Mesothelial cell of epicardium (in vitro differentiated cells): ENCODE results near the gene CMTM4. TPM values are rescaled to one million over a fixed set of nuclear protein-coding genes. Genes with fewer than 3 reads are reported as not detected.

Source experiments
- DNase-seq, 2 experiments: peaks; one replicate each; pipeline ENCODE4 v3.0.0; 2021; ENCODE audit warnings: low spot score in 2 of 2; ENCODE audit not compliant: unreplicated experiment in 2 of 2
- H3K27ac Mint-ChIP-seq: 2 replicates; pipeline ENCODE4 v1.8.0; 2021; ENCODE audit warnings: mixed read lengths
- H3K27me3 Mint-ChIP-seq: 2 replicates; pipeline ENCODE4 v1.8.0; 2021; ENCODE audit warnings: low read depth, mixed read lengths
- H3K36me3 Mint-ChIP-seq: 2 replicates; pipeline ENCODE4 v1.8.0; 2021; ENCODE audit warnings: mixed read lengths
- H3K4me1 Mint-ChIP-seq: 2 replicates; pipeline ENCODE4 v1.8.0; 2021; ENCODE audit warnings: mixed read lengths
- H3K4me3 Mint-ChIP-seq: 2 replicates; pipeline ENCODE4 v1.8.0; 2021; ENCODE audit warnings: mild to moderate bottlenecking, moderate library complexity, mixed read lengths
- H3K9me3 Mint-ChIP-seq: 2 replicates; pipeline ENCODE4 v1.8.0; 2021; ENCODE audit warnings: mixed read lengths
- total RNA-seq: library from RNA; stranded (reverse); gene quantifications from 3 replicates; pipeline ENCODE4 v1.2.1, GENCODE V29; 2021
- TF ChIP-seq, protein P1 (sequence below): fragments of 200-600 bp; sonication (generic); IDR thresholded peaks from one replicate; pipeline ENCODE4 v1.5.0; 2021; ENCODE audit warnings: antibody characterized with exemption; ENCODE audit not compliant: unreplicated experiment

Gene CMTM4
- total RNA-seq, 1 donor from 2014 or later = 63.4 TPM

DNA sequence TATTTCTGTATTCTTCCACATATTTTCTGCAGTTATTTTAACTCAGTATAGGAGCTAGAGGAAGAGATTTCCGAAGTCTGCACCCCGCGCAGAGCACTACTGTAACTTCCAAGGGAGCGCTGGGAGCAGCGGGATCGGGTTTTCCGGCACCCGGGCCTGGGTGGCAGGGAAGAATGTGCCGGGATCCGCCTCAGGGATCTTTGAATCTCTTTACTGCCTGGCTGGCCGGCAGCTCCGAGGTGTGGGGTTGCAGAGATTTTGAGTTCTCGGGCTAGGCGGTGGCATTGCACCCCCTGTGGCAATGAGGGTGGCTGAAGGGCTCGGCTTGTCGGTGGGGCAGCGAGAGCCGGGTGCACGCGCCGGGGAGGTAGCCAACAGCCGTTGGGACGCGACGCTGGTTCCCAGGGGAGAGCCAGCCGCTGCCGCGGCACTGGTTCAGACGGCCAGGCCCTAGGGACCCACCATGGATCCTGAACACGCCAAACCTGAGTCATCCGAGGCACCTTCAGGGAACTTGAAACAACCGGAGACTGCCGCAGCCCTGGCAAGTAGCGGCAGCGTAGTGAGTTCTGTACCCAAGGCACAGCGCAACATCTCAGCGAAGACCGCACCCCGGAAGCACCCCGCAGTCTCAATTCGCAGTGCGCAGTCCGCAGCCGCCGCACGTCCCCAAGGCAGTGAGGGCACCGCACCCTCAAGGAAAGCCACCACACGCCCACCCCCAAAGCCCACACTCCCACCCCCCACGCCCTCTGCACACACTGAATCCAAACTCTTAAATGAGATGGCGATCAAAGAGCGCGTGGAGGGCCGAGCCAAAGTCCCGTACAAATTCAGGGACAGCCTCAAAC lies 130.3 kb downstream of the CMTM4 start, which contains the start of gene CMTM1:
CMTM1 (plus strand) TSS at position 389 of the 851 bp plus-strand sequence; CDS start at position 464, 75 bp downstream.
- TF ChIP-seq, protein P1, sequence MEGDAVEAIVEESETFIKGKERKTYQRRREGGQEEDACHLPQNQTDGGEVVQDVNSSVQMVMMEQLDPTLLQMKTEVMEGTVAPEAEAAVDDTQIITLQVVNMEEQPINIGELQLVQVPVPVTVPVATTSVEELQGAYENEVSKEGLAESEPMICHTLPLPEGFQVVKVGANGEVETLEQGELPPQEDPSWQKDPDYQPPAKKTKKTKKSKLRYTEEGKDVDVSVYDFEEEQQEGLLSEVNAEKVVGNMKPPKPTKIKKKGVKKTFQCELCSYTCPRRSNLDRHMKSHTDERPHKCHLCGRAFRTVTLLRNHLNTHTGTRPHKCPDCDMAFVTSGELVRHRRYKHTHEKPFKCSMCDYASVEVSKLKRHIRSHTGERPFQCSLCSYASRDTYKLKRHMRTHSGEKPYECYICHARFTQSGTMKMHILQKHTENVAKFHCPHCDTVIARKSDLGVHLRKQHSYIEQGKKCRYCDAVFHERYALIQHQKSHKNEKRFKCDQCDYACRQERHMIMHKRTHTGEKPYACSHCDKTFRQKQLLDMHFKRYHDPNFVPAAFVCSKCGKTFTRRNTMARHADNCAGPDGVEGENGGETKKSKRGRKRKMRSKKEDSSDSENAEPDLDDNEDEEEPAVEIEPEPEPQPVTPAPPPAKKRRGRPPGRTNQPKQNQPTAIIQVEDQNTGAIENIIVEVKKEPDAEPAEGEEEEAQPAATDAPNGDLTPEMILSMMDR = no peak
- no peak for DNase-seq
- Mint-ChIP-seq H3K27ac (no peak within 1 kb of the TSS), H3K36me3 (peaks cover 22% of the 10 kb centered on the region), H3K9me3 (no peaks in the 10 kb centered on the region), H3K27me3 (no peaks in the 10 kb centered on the region), H3K4me3 (no peak within 1 kb of the TSS), H3K4me1 (peaks cover 4% of the 10 kb centered on the region)

Other genes with a start within 250 kb of the CMTM4 start
- gene TK2, start 146.6 kb downstream of the CMTM4 start, total RNA-seq = 24.9 to 28.8 TPM (median 28.5 TPM) in 3 replicates
- 28.9 to 33.2 TPM (median 31.1 TPM) in 3 replicates for gene CKLF, start 144.2 kb downstream of the CMTM4 start, total RNA-seq
- gene CMTM1, start 130.3 kb downstream of the CMTM4 start, total RNA-seq = 10.0 to 10.3 TPM (median 10.2 TPM) in 3 replicates
- 0.25 to 0.58 TPM (median 0.51 TPM) in 3 replicates for gene CMTM2, start 117.3 kb downstream of the CMTM4 start, total RNA-seq
- 56.9 to 60.7 TPM (median 59.3 TPM) in 3 replicates for gene CMTM3, start 92.0 kb downstream of the CMTM4 start, total RNA-seq
- 145 to 157 TPM (median 150 TPM) in 3 replicates for gene DYNC1LI2, start 54.9 kb upstream of the CMTM4 start, total RNA-seq
- gene TERB1, start 104.8 kb upstream of the CMTM4 start, total RNA-seq = 0.18 to 0.49 TPM (median 0.34 TPM) in 3 replicates
- gene NAE1, start 134.2 kb upstream of the CMTM4 start, total RNA-seq = 78.8 to 84.4 TPM (median 80.3 TPM) in 3 replicates
- not detected in 3 replicates for gene CA7, start 147.7 kb upstream of the CMTM4 start, total RNA-seq
- 16.7 to 17.4 TPM (median 16.9 TPM) in 3 replicates for gene PDP2, start 183.8 kb upstream of the CMTM4 start, total RNA-seq
- gene CDH16, start 222.1 kb upstream of the CMTM4 start, total RNA-seq = not detected in 3 replicates
- 2.7 to 3.7 TPM (median 2.9 TPM) in 3 replicates for gene RRAD, start 228.8 kb upstream of the CMTM4 start, total RNA-seq
- 52.1 to 56.1 TPM (median 54.5 TPM) in 3 replicates for gene CIAO2B, start 237.7 kb upstream of the CMTM4 start, total RNA-seq
- 52.0 to 53.4 TPM (median 52.5 TPM) in 3 replicates for gene CES2, start 238.8 kb upstream of the CMTM4 start, total RNA-seq